GM23338 (cell line): ENCODE measurements around the gene SYMPK. TPM values are rescaled to one million over a fixed set of nuclear protein-coding genes. Genes with fewer than 3 reads are reported as not detected.
A peak's percentile ranks its signal among the peaks of the same experiment; 100 is the strongest.

ENCODE experiments used
- ATAC-seq: fragments of 200-7000 bp; cut with Tn5 transposase; 3 replicates; pipeline ENCODE4 v1.9.1; 2020
- DNase-seq: peaks from one replicate; pipeline ENCODE4 v3.0.0-alpha.2; 2015; ENCODE audit warnings: low spot score
- H2AFZ ChIP-seq: fragments of 200-600 bp; sonication (generic); 2 replicates; pipeline ENCODE4 v1.8.0; 2016; ENCODE audit warnings: antibody characterized with exemption, mild to moderate bottlenecking, moderate library complexity
- H3F3A ChIP-seq: fragments of 200-600 bp; sonication (generic); replicated peaks from 2 replicates; pipeline ENCODE4 v1.8.0; 2017; ENCODE audit warnings: antibody characterized with exemption, mixed run types, low read depth
- H3K27ac ChIP-seq: fragments of 200-600 bp; sonication (generic); 2 replicates; pipeline ENCODE4 v1.6.1; 2016; ENCODE audit warnings: low read depth
- H3K27me3 ChIP-seq: fragments of 200-600 bp; sonication (generic); 2 replicates; pipeline ENCODE4 v1.8.0; 2016; ENCODE audit warnings: mild to moderate bottlenecking, mixed run types, moderate library complexity; ENCODE audit not compliant: insufficient read depth
- H3K36me3 ChIP-seq: fragments of 200-600 bp; sonication (generic); 2 replicates; pipeline ENCODE4 v1.8.0; 2016; ENCODE audit warnings: mild to moderate bottlenecking; ENCODE audit not compliant: insufficient read depth
- H3K4me1 ChIP-seq: fragments of 200-600 bp; sonication (generic); 2 replicates; pipeline ENCODE4 v1.8.0; 2016; ENCODE audit warnings: mild to moderate bottlenecking, moderate library complexity; ENCODE audit not compliant: insufficient read depth
- H3K4me2 ChIP-seq: fragments of 200-600 bp; sonication (generic); 2 replicates; pipeline ENCODE4 v1.7.1; 2017; ENCODE audit warnings: mixed run types
- H3K4me3 ChIP-seq: fragments of 200-600 bp; sonication (generic); 2 replicates; pipeline ENCODE4 v1.6.1; 2016; ENCODE audit warnings: mixed run types
- H3K79me2 ChIP-seq: fragments of 200-600 bp; sonication (generic); replicated peaks from 2 replicates; pipeline ENCODE4 v1.8.0; 2017; ENCODE audit warnings: mild to moderate bottlenecking; ENCODE audit not compliant: insufficient read depth
- H3K9me2 ChIP-seq: fragments of 200-600 bp; sonication (generic); 2 replicates; pipeline ENCODE4 v1.8.0; 2017; ENCODE audit not compliant: insufficient read depth
- H4K20me1 ChIP-seq: fragments of 200-600 bp; sonication (generic); replicated peaks from 2 replicates; pipeline ENCODE4 v1.8.0; 2017; ENCODE audit warnings: mild to moderate bottlenecking; ENCODE audit not compliant: insufficient read depth
- H3K27ac Mint-ChIP-seq: 2 replicates; pipeline ENCODE4 v1.8.0; 2020; ENCODE audit warnings: inconsistent platforms, mild to moderate bottlenecking, moderate library complexity, mixed read lengths
- H3K27me3 Mint-ChIP-seq: 3 replicates; pipeline ENCODE4 v1.8.0; 2022; ENCODE audit warnings: low read depth, mild to moderate bottlenecking, moderate library complexity, mixed read lengths, inconsistent platforms; ENCODE audit not compliant: insufficient read depth, poor library complexity
- H3K36me3 Mint-ChIP-seq: 3 replicates; pipeline ENCODE4 v1.8.0; 2021; ENCODE audit warnings: low read depth, mild to moderate bottlenecking, inconsistent platforms, moderate library complexity, mixed read lengths
- H3K4me1 Mint-ChIP-seq: 3 replicates; pipeline ENCODE4 v1.8.0; 2020; ENCODE audit warnings: mild to moderate bottlenecking, inconsistent platforms, mixed read lengths
- H3K4me3 Mint-ChIP-seq: 3 replicates; pipeline ENCODE4 v1.8.0; 2021; ENCODE audit warnings: moderate library complexity, mild to moderate bottlenecking, inconsistent platforms, mixed read lengths
- H3K9me3 Mint-ChIP-seq: 3 replicates; pipeline ENCODE4 v1.8.0; 2020; ENCODE audit warnings: moderate library complexity, mild to moderate bottlenecking, inconsistent platforms, mixed read lengths
- CTCF ChIP-seq, 2 experiments: fragments of 200-600 bp in 1 of 2; sonication (generic) in 1 of 2; conservative IDR thresholded peaks; 2 replicates each; pipeline versions ENCODE4 v1.5.1 to v1.6.1; 2016 to 2017; ENCODE audit warnings: antibody characterized with exemption in 2 of 2, low read depth in 2 of 2, mild to moderate bottlenecking in 2 of 2, moderate library complexity in 1 of 2
- ETS1 ChIP-seq: IDR thresholded peaks from 2 replicates; pipeline ENCODE4 v1.6.1; 2016; ENCODE audit warnings: antibody characterized with exemption
- EZH2phosphoT487 ChIP-seq: fragments of 200-600 bp; sonication (generic); IDR thresholded peaks from one replicate; pipeline ENCODE4 v1.8.1; 2018; ENCODE audit warnings: antibody characterized with exemption; ENCODE audit not compliant: unreplicated experiment
- JUNB ChIP-seq: IDR thresholded peaks from one replicate; pipeline ENCODE4 v1.6.1; 2016; ENCODE audit warnings: antibody characterized with exemption; ENCODE audit not compliant: unreplicated experiment
- POLR2AphosphoS5 ChIP-seq: IDR thresholded peaks from 2 replicates; pipeline ENCODE4 v1.6.1; 2016; ENCODE audit warnings: antibody characterized with exemption, low read depth
- ZNF114 ChIP-seq: fragments of 250-450 bp; sonication (Bioruptor Pico); IDR thresholded peaks from 2 replicates; pipeline ENCODE4 v1.5.0; 2020; ENCODE audit warnings: mild to moderate bottlenecking, moderate library complexity
- ZNF331 ChIP-seq: fragments of 250-450 bp; sonication (Bioruptor Pico); IDR thresholded peaks from 2 replicates; pipeline ENCODE4 v1.5.0; 2020; ENCODE audit warnings: low read depth, mild to moderate bottlenecking, moderate library complexity
- ZNF462 ChIP-seq: fragments of 250-450 bp; sonication (Bioruptor Pico); IDR thresholded peaks from 2 replicates; pipeline ENCODE4 v1.5.0; 2020; ENCODE audit warnings: mild to moderate bottlenecking, moderate library complexity
- polyA plus RNA-seq: library from polyadenylated mRNA; unstranded; fragments of >200 nt; fragmentation: Nextera tagmentation; extraction: Ambion mirVana; gene quantifications from 2 replicates; pipeline ENCODE4 v1.2.1, GENCODE V29; 2016
- total RNA-seq: library from RNA; depleted of rRNA; stranded (reverse); fragments of >200 nt; shearing (Covaris generic); gene quantifications from 2 replicates; pipeline ENCODE4 v1.2.3, GENCODE V29; 2014

Gene SYMPK
- total and polyA plus RNA-seq, 2 experiments from 2014 or later = 36.8 to 82.1 TPM

GRCh38 chr19:45798995-45799517 is 63.9 kb downstream of the SYMPK start:
- Histone ChIP-seq H3K27ac (no peak overlapping the region), H3K4me3 (no peak overlapping the region), H2AFZ (no peak overlapping the region), H4K20me1 (no peaks in the 10 kb centered on the region), H3K27me3 (no peaks in the 10 kb centered on the region), H3K79me2 (no peaks in the 10 kb centered on the region), H3K4me2 (no peak overlapping the region), H3K36me3 (no peaks in the 10 kb centered on the region), H3K9me2 (no peaks in the 10 kb centered on the region), H3F3A (no peaks in the 10 kb centered on the region), H3K4me1 (no peaks in the 10 kb centered on the region)
- H3K27me3 Mint-ChIP-seq = peaks cover 17% of the 10 kb centered on the region
- H3K27ac Mint-ChIP-seq = no peak overlapping the region
- H3K4me3 Mint-ChIP-seq = no peak overlapping the region; the same call in 2 of the 3 replicates
- H3K9me3 Mint-ChIP-seq = no peaks in the 10 kb centered on the region
- ATAC-seq (peak; percentile 84), DNase-seq (peak; percentile 78)
- TF ChIP-seq POLR2AphosphoS5 (no peak), ZNF331 (CRISPR knock-in tag) (no peak), ETS1 (no peak), CTCF (conservative IDR thresholded peaks at IDR 0.05; ENCODE audit: low read depth in 2 of 2) (peak; percentile 76 to 80), JUNB (no peak)
- H3K36me3 Mint-ChIP-seq = no peaks in the 10 kb centered on the region
- H3K4me1 Mint-ChIP-seq = peaks cover 12% of the 10 kb centered on the region

- Histone ChIP-seq H3K27me3 (no peaks in the 10 kb centered on the region), H3K4me1 (peaks cover 6% of the 10 kb centered on the region), H3K9me2 (no peaks in the 10 kb centered on the region), H3F3A (peaks cover 4% of the 10 kb centered on the region; the same call in 1 of the 2 replicates), H3K4me3 (no peak overlapping the region), H3K36me3 (peaks cover 6% of the 10 kb centered on the region; the same call in 1 of the 2 replicates), H4K20me1 (peaks cover 7% of the 10 kb centered on the region), H3K79me2 (peaks cover 17% of the 10 kb centered on the region), H2AFZ (no peak overlapping the region), H3K27ac (no peak overlapping the region), H3K4me2 (no peak overlapping the region)
- no peak for ATAC-seq
- H3K4me1 Mint-ChIP-seq = peaks cover 25% of the 10 kb centered on the region
- TF ChIP-seq ZNF114 (CRISPR knock-in tag) = no peak
- no peak for DNase-seq
- no peak overlapping the region; the same call in 2 of the 3 replicates for H3K4me3 Mint-ChIP-seq
- no peak overlapping the region for H3K27ac Mint-ChIP-seq
- H3K9me3 Mint-ChIP-seq = no peaks in the 10 kb centered on the region; the same call in 1 of the 3 replicates
- H3K36me3 Mint-ChIP-seq = peaks cover 10% of the 10 kb centered on the region
- H3K27me3 Mint-ChIP-seq = peaks cover 17% of the 10 kb centered on the region
These were observed 68.3 kb downstream of the SYMPK start for GRCh38 chr19:45794627-45795026.

GRCh38 chr19:45793876-45794275 is 69.1 kb downstream of the SYMPK start:
- H3K9me2 ChIP-seq = no peaks in the 10 kb centered on the region
- H3K4me3 ChIP-seq = no peak overlapping the region
- H3K4me1 Mint-ChIP-seq = peaks cover 21% of the 10 kb centered on the region
- peaks cover 13% of the 10 kb centered on the region for H4K20me1 ChIP-seq
- no peak overlapping the region for H3K4me2 ChIP-seq
- H2AFZ ChIP-seq = 0 out of 2 replicates have a peak overlapping the region, but pooled peaks have one; percentile 78
- no peak overlapping the region for H3K4me3 Mint-ChIP-seq
- no peaks in the 10 kb centered on the region; the same call in none of the 3 replicates for H3K9me3 Mint-ChIP-seq
- no peak for DNase-seq
- H3F3A ChIP-seq = peaks cover 9% of the 10 kb centered on the region; the same call in 1 of the 2 replicates
- ATAC-seq = no peak
- H3K4me1 ChIP-seq = peaks cover 6% of the 10 kb centered on the region
- H3K27ac ChIP-seq = no peak overlapping the region
- H3K27ac Mint-ChIP-seq = no peak overlapping the region
- peaks cover 17% of the 10 kb centered on the region for H3K79me2 ChIP-seq
- H3K36me3 Mint-ChIP-seq = peaks cover 18% of the 10 kb centered on the region
- H3K36me3 ChIP-seq = peaks cover 6% of the 10 kb centered on the region; the same call in 1 of the 2 replicates
- H3K27me3 Mint-ChIP-seq = peaks cover 14% of the 10 kb centered on the region
- H3K27me3 ChIP-seq = no peaks in the 10 kb centered on the region
- TF ChIP-seq ZNF462 (no peak), EZH2phosphoT487 (no peak)
